HepG2 (cell line): ENCODE results near the gene PIP5KL1. TPM values are rescaled to one million over a fixed set of nuclear protein-coding genes. Genes with fewer than 3 reads are reported as not detected.

Source experiments
- ATAC-seq: fragments of 200-7000 bp; cut with Tn5 transposase; 3 replicates; pipeline ENCODE4 v1.9.1; 2020; ENCODE audit warnings: mild to moderate bottlenecking, moderate library complexity
- BruUV-seq: library from RNA; stranded (reverse); fragments of 400-500 nt; replicated peaks from 2 replicates; lab custom pipeline; 2021; lab: Mats Ljungman, UMichigan
- CTCF ChIA-PET: fragments of 300-600 bp; formaldehyde crosslinking; extraction: SDS; loops from one replicate; lab custom pipeline; 2021; ENCODE audit warnings: low total read pairs, inconsistent platforms, low intra/inter-chr PET ratio; lab: Yijun Ruan, JAX
- POLR2A ChIA-PET: fragments of 350-600 bp; sonication (Branson Sonifier 250); formaldehyde crosslinking; loops from one replicate; lab custom pipeline; 2020; ENCODE audit warnings: antibody characterized with exemption, inconsistent platforms; lab: Yijun Ruan, JAX
- DNase-seq: peaks from one replicate; pipeline ENCODE4 v3.0.0-alpha.2; 2015; ENCODE audit warnings: low spot score
- FAIRE-seq: peaks from 3 replicates; lab custom pipeline; 2011; peaks lifted over from hg19 to GRCh38; lab: Jason Lieb, UNC
- H2AFZ ChIP-seq: one replicate; pipeline ENCODE4 v1.6.1; 2011; ENCODE audit warnings: low read length, inconsistent platforms
- H3K27ac ChIP-seq: fragments of 300-600 bp; 3 replicates; pipeline ENCODE4 v1.8.0; 2011; ENCODE audit warnings: mixed run types, mild to moderate bottlenecking, mixed read lengths, low read length, inconsistent platforms; ENCODE audit not compliant: insufficient read depth; ENCODE audit errors: extremely low read length
- H3K27me3 ChIP-seq, 2 experiments: fragments of 200-600 bp in 1 of 2; 2 replicates in 1 of 2; 3 replicates in 1 of 2; pipeline versions ENCODE4 v1.6.0 to v1.8.0; 2011; ENCODE audit warnings: low read length in 2 of 2, mild to moderate bottlenecking in 2 of 2, moderate library complexity in 2 of 2, inconsistent platforms in 1 of 2; ENCODE audit not compliant: insufficient read depth in 2 of 2, control insufficient read depth in 1 of 2
- H3K36me3 ChIP-seq, 2 experiments: fragments of 200-600 bp in 1 of 2; replicated peaks in 1 of 2; 2 replicates in 1 of 2; 3 replicates in 1 of 2; pipeline versions ENCODE4 v1.5.1 to v1.8.0; 2011; ENCODE audit warnings: low read length in 2 of 2, inconsistent platforms in 1 of 2; ENCODE audit not compliant: insufficient read depth in 2 of 2, control insufficient read depth in 1 of 2
- H3K4me1 ChIP-seq: 2 replicates; pipeline ENCODE4 v1.5.1; 2012; ENCODE audit warnings: low read length, inconsistent platforms; ENCODE audit not compliant: insufficient read depth
- H3K4me2 ChIP-seq: 2 replicates; pipeline ENCODE4 v1.6.0; 2011; ENCODE audit warnings: low read depth, low read length, inconsistent platforms
- H3K4me3 ChIP-seq, 3 experiments: fragments of 200-600 bp in 1 of 3; sonication (generic), shearing (Covaris generic) in 1 of 3; replicated peaks in 1 of 3; 2 replicates each; pipeline ENCODE4 v1.5.1; 2011 to 2016; ENCODE audit warnings: low read length in 3 of 3, inconsistent platforms in 2 of 3, low read depth in 2 of 3, mild to moderate bottlenecking in 2 of 3, control low read depth in 1 of 3, mixed read lengths in 1 of 3; ENCODE audit not compliant: insufficient read depth in 1 of 3
- H3K79me2 ChIP-seq: one replicate; pipeline ENCODE4 v1.6.1; 2011; ENCODE audit warnings: low read length, inconsistent platforms; ENCODE audit not compliant: insufficient read depth
- H3K9ac ChIP-seq: 2 replicates; pipeline ENCODE4 v1.6.0; 2011; ENCODE audit warnings: mild to moderate bottlenecking, low read depth, low read length, inconsistent platforms; ENCODE audit not compliant: insufficient read depth
- H3K9me3 ChIP-seq: 2 replicates; pipeline ENCODE4 v1.5.1; 2012; ENCODE audit warnings: mild to moderate bottlenecking, low read length
- H4K20me1 ChIP-seq: 2 replicates; pipeline ENCODE4 v1.6.0; 2011; ENCODE audit warnings: inconsistent platforms, mild to moderate bottlenecking, low read length, moderate library complexity; ENCODE audit not compliant: insufficient read depth
- EEA1 ChIP-seq: sonication (generic); formaldehyde crosslinking; IDR thresholded peaks from 2 replicates; pipeline ENCODE4 v1.5.1; 2020; ENCODE audit warnings: mild to moderate bottlenecking, missing genetic modification reagents, borderline replicate concordance
- EZH2 ChIP-seq: conservative IDR thresholded peaks from 2 replicates; pipeline ENCODE4 v1.6.1; 2012; ENCODE audit warnings: mild to moderate bottlenecking, low read depth, low read length, moderate library complexity
- FLYWCH1 ChIP-seq: sonication (generic); formaldehyde crosslinking; IDR thresholded peaks from 2 replicates; pipeline ENCODE4 v1.8.1; 2023; ENCODE audit warnings: mild to moderate bottlenecking, missing genetic modification reagents
- HHEX ChIP-seq: IDR thresholded peaks from 2 replicates; pipeline ENCODE4 v1.6.1; 2016; ENCODE audit warnings: control low read depth
- MAFG ChIP-seq: sonication (generic); formaldehyde crosslinking; IDR thresholded peaks from 2 replicates; pipeline ENCODE4 v1.5.1; 2020; ENCODE audit warnings: mild to moderate bottlenecking, missing genetic modification reagents
- NFE2 ChIP-seq: sonication (generic); formaldehyde crosslinking; IDR thresholded peaks from 2 replicates; pipeline ENCODE4 v1.4.0; 2020; ENCODE audit warnings: missing genetic modification reagents
- NFIC ChIP-seq: IDR thresholded peaks from 2 replicates; pipeline ENCODE4 v1.6.1; 2012; ENCODE audit warnings: mild to moderate bottlenecking, low read length, inconsistent platforms
- NFYB ChIP-seq: sonication (generic); formaldehyde crosslinking; IDR thresholded peaks from 2 replicates; pipeline ENCODE4 v1.4.0; 2020; ENCODE audit warnings: missing genetic modification reagents
- PITX1 ChIP-seq: sonication (generic); formaldehyde crosslinking; IDR thresholded peaks from 2 replicates; pipeline ENCODE4 v1.5.1; 2020; ENCODE audit warnings: mild to moderate bottlenecking, missing genetic modification reagents
- POLR2A ChIP-seq, 2 experiments: IDR thresholded peaks; 2 replicates each; pipeline ENCODE4 v1.6.1; 2011; ENCODE audit warnings: low read depth in 2 of 2, low read length in 2 of 2, mild to moderate bottlenecking in 1 of 2, moderate library complexity in 1 of 2; ENCODE audit not compliant: insufficient read depth in 1 of 2
- ZBTB38 ChIP-seq: sonication (generic); formaldehyde crosslinking; IDR thresholded peaks from 2 replicates; pipeline ENCODE4 v1.5.1; 2020; ENCODE audit warnings: mild to moderate bottlenecking, missing genetic modification reagents
- ZNF230 ChIP-seq: sonication (generic); formaldehyde crosslinking; IDR thresholded peaks from 2 replicates; pipeline ENCODE4 v1.4.0; 2020; ENCODE audit warnings: mild to moderate bottlenecking, missing genetic modification reagents
- WGBS: methylation state at CpG from one replicate; pipeline ENCODE4 v1.1.6; 2017; ENCODE audit warnings: low lambda C conversion rate; 5-methylcytosine and 5-hydroxymethylcytosine counted together
- in situ Hi-C: cut with HindIII; loops from 2 replicates; pipeline ENCODE4 v1.10.0; 2017; ENCODE audit warnings: low pct_unique_long_range_greater_than_20kb; ENCODE audit not compliant: extremely low pct_ligation_motif_present
- intact Hi-C: fragments of 100-400 bp; cut with micrococcal nuclease; formaldehyde crosslinking; loops from one replicate; pipeline ENCODE4 v1.10.0; 2022; ENCODE audit not compliant: unreplicated experiment
- polyA plus RNA-seq, 8 experiments: library from polyadenylated mRNA; depleted of rRNA in 3 of 8; stranded (reverse) in 7 of 8; unstranded in 1 of 8; fragments of >200 nt; fragmentation: Illumina TruSeq in 4 of 8; extraction: Trizol in 4 of 8; gene quantifications; 2 replicates each; pipeline versions ENCODE4 v1.2.1 to v1.2.3, GENCODE V29; 2011 to 2016; ENCODE audit warnings: low read depth in 4 of 8, missing spikeins in 1 of 8, mixed read lengths in 1 of 8; ENCODE audit not compliant: insufficient read depth in 1 of 8
- total RNA-seq, 5 experiments: library from RNA; depleted of rRNA; stranded (reverse); fragments of >200 nt; fragmentation: Illumina TruSeq; extraction: Trizol; gene quantifications; 2 replicates each; pipeline ENCODE4 v1.2.3, GENCODE V29; 2016; ENCODE audit warnings: low read depth in 1 of 5
- TF ChIP-seq, protein P1 (sequence below): sonication (generic); formaldehyde crosslinking; IDR thresholded peaks from 2 replicates; pipeline ENCODE4 v1.8.0; 2022; ENCODE audit warnings: missing genetic modification reagents, mild to moderate bottlenecking, moderate library complexity, borderline replicate concordance
- TF ChIP-seq, protein P2 (sequence below): sonication (generic); formaldehyde crosslinking; IDR thresholded peaks from 2 replicates; pipeline ENCODE4 v1.5.0; 2020; ENCODE audit warnings: missing genetic modification reagents
- TF ChIP-seq, protein P3 (sequence below): sonication (generic); formaldehyde crosslinking; IDR thresholded peaks from 2 replicates; pipeline ENCODE4 v1.5.0; 2020; ENCODE audit warnings: missing genetic modification reagents

PIP5KL1 gene
- total and polyA plus RNA-seq, 2 of the 13 experiments (the other 11 are each of a cell fraction or from before 2014, with no cell fraction given), result 0.20 to 0.49 TPM

GRCh38 chr9:127935765-127936221, 5.2 kb upstream of the PIP5KL1 start:
- Histone ChIP-seq H2AFZ (no peak overlapping the region), H3K9ac (no peak overlapping the region), H4K20me1 (no peaks in the 10 kb centered on the region)
- FAIRE-seq, result no peak
- CTCF ChIA-PET, result no interaction called here
- TF ChIP-seq POLR2A (IDR thresholded peaks at IDR 0.05; ENCODE audit: insufficient read depth in 1 of 2, low read depth in 2 of 2, low read length in 2 of 2) (peak in 1 of 2 experiments; percentile 12; a peak in 1 of 4 replicates), ZBTB38 (CRISPR knock-in tag) (no peak)
- TF ChIP-seq, protein P1, sequence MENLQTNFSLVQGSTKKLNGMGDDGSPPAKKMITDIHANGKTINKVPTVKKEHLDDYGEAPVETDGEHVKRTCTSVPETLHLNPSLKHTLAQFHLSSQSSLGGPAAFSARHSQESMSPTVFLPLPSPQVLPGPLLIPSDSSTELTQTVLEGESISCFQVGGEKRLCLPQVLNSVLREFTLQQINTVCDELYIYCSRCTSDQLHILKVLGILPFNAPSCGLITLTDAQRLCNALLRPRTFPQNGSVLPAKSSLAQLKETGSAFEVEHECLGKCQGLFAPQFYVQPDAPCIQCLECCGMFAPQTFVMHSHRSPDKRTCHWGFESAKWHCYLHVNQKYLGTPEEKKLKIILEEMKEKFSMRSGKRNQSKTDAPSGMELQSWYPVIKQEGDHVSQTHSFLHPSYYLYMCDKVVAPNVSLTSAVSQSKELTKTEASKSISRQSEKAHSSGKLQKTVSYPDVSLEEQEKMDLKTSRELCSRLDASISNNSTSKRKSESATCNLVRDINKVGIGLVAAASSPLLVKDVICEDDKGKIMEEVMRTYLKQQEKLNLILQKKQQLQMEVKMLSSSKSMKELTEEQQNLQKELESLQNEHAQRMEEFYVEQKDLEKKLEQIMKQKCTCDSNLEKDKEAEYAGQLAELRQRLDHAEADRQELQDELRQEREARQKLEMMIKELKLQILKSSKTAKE (CRISPR knock-in tag), result no peak
- TF ChIP-seq, all 625 proteins: peak for 1
- peak overlapping the region; percentile 99 for H3K4me2 ChIP-seq
- in situ Hi-C loops, result loop anchor here (5.0 kb wide), 1 partner anchor 102 kb away; no protein-coding TSS in a partner anchor
- no peak for ATAC-seq
- H3K79me2 ChIP-seq, result peaks cover 22% of the 10 kb centered on the region
- BruUV-seq, result no TSS peak
- H3K4me3 ChIP-seq, result peak overlapping the region in 1 of 3 experiments; percentile 96; a peak in 1 of 6 replicates
- 68% methylated on average over 4 of the region's 4 CpGs for WGBS
- intact Hi-C loops, result no loop called here
- H3K4me1 ChIP-seq, result peaks cover 41% of the 10 kb centered on the region
- no peak overlapping the region for H3K27ac ChIP-seq
- POLR2A ChIA-PET, result no interaction called here
- no peaks in the 10 kb centered on the region; a peak in 1 of 5 replicates for H3K27me3 ChIP-seq
- no peaks in the 10 kb centered on the region for H3K9me3 ChIP-seq
- no peak for DNase-seq
- peaks cover 0 to 2% of the 10 kb centered on the region in 2 experiments; a peak in 2 of 5 replicates for H3K36me3 ChIP-seq

GRCh38 chr9:127934986-127935385, 4.4 kb upstream of the PIP5KL1 start:
- ChIA-PET CTCF (no interaction called here), POLR2A (no interaction called here)
- no peak for FAIRE-seq
- BruUV-seq, result no TSS peak
- no peak for DNase-seq
- 71% methylated on average over 6 of the region's 11 CpGs for WGBS
- intact Hi-C loops, result no loop called here
- no peak overlapping the region for H2AFZ ChIP-seq
- no peak for ATAC-seq
- in situ Hi-C loops, result loop anchor here (5.0 kb wide), 1 partner anchor 102 kb away; no protein-coding TSS in a partner anchor
- H4K20me1 ChIP-seq, result no peaks in the 10 kb centered on the region
- peaks cover 47% of the 10 kb centered on the region for H3K4me1 ChIP-seq
- H3K27ac ChIP-seq, result no peak overlapping the region
- H3K36me3 ChIP-seq, result peaks cover 0 to 2% of the 10 kb centered on the region in 2 experiments; a peak in 2 of 5 replicates
- H3K79me2 ChIP-seq, result peaks cover 22% of the 10 kb centered on the region
- no peaks in the 10 kb centered on the region; a peak in 2 of 5 replicates for H3K27me3 ChIP-seq
- H3K4me2 ChIP-seq, result no peak overlapping the region
- no peak overlapping the region for H3K9ac ChIP-seq
- H3K4me3 ChIP-seq, result no peak overlapping the region
- H3K9me3 ChIP-seq, result no peaks in the 10 kb centered on the region
- TF ChIP-seq MAFG (no peak), NFYB (CRISPR knock-in tag) (no peak), HHEX (no peak), NFE2 (CRISPR knock-in tag) (no peak), ZNF230 (no peak), NFIC (no peak), FLYWCH1 (CRISPR knock-in tag) (no peak), EZH2 (no peak), PITX1 (CRISPR knock-in tag) (no peak), EEA1 (CRISPR knock-in tag) (no peak)
- TF ChIP-seq, protein P2, sequence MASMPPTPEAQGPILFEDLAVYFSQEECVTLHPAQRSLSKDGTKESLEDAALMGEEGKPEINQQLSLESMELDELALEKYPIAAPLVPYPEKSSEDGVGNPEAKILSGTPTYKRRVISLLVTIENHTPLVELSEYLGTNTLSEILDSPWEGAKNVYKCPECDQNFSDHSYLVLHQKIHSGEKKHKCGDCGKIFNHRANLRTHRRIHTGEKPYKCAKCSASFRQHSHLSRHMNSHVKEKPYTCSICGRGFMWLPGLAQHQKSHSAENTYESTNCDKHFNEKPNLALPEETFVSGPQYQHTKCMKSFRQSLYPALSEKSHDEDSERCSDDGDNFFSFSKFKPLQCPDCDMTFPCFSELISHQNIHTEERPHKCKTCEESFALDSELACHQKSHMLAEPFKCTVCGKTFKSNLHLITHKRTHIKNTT (CRISPR knock-in tag), result no peak
- TF ChIP-seq, protein P3, sequence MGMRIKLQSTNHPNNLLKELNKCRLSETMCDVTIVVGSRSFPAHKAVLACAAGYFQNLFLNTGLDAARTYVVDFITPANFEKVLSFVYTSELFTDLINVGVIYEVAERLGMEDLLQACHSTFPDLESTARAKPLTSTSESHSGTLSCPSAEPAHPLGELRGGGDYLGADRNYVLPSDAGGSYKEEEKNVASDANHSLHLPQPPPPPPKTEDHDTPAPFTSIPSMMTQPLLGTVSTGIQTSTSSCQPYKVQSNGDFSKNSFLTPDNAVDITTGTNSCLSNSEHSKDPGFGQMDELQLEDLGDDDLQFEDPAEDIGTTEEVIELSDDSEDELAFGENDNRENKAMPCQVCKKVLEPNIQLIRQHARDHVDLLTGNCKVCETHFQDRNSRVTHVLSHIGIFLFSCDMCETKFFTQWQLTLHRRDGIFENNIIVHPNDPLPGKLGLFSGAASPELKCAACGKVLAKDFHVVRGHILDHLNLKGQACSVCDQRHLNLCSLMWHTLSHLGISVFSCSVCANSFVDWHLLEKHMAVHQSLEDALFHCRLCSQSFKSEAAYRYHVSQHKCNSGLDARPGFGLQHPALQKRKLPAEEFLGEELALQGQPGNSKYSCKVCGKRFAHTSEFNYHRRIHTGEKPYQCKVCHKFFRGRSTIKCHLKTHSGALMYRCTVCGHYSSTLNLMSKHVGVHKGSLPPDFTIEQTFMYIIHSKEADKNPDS (CRISPR knock-in tag), result no peak
